Stomach (tissue), 9 donors: Measurements from ENCODE around the gene SSRP1. TPM values are rescaled to one million over a fixed set of nuclear protein-coding genes. Genes with fewer than 3 reads are reported as not detected.

ENCODE experiments used
- DNase-seq, 2 donors: peaks; one replicate each; pipeline versions ENCODE4 v3.0.0 to v3.0.0-alpha.2; 2013 to 2019
- H3K27ac ChIP-seq, 5 donors: fragments of 200-600 bp in 4 of 5; sonication (generic) in 4 of 5; one replicate each; pipeline ENCODE4 v1.5.1; 2013 to 2019; ENCODE audit warnings: mild to moderate bottlenecking in 1 of 5, moderate library complexity in 1 of 5
- H3K27me3 ChIP-seq, 3 donors: fragments of 200-600 bp; sonication (generic); one replicate each; pipeline ENCODE4 v1.5.1; 2017 to 2019; ENCODE audit warnings: mixed run types in 1 of 3
- H3K36me3 ChIP-seq, 4 donors: fragments of 200-600 bp; sonication (generic); 1 replicate in 3 of 4; 2 replicates in 1 of 4; pipeline ENCODE4 v1.5.1; 2016 to 2019
- H3K4me1 ChIP-seq, 4 donors: fragments of 200-600 bp; sonication (generic); one replicate each; pipeline ENCODE4 v1.5.1; 2016 to 2019
- H3K4me3 ChIP-seq, 4 donors: fragments of 200-600 bp; sonication (generic) in 3 of 4; one replicate each; pipeline ENCODE4 v1.5.1; 2016 to 2019; ENCODE audit warnings: mild to moderate bottlenecking in 1 of 4
- H3K9me3 ChIP-seq, 4 donors: fragments of 200-600 bp; sonication (generic); one replicate each; pipeline ENCODE4 v1.5.1; 2016 to 2019
- CTCF ChIP-seq, 7 experiments: fragments of 450-650 bp in 4 of 7; fragments of 200-600 bp in 3 of 7; sonication (generic) in 3 of 7; IDR thresholded peaks; one replicate each; pipeline ENCODE4 v1.5.1; 2016 to 2019; ENCODE audit warnings: antibody characterized with exemption in 7 of 7, control low read depth in 2 of 7, mild to moderate bottlenecking in 1 of 7
- EP300 ChIP-seq: sonication (generic); formaldehyde crosslinking; IDR thresholded peaks from one replicate; pipeline ENCODE4 v1.6.1; 2017; ENCODE audit warnings: antibody characterized with exemption
- POLR2A ChIP-seq, 4 donors: fragments of 450-650 bp; IDR thresholded peaks; one replicate each; pipeline ENCODE4 v1.6.1; 2016; ENCODE audit warnings: antibody characterized with exemption in 4 of 4, control low read depth in 2 of 4, mild to moderate bottlenecking in 1 of 4, moderate library complexity in 1 of 4
- POLR2AphosphoS5 ChIP-seq, 3 donors: sonication (generic); formaldehyde crosslinking; IDR thresholded peaks; one replicate each; pipeline ENCODE4 v1.6.1; 2016; ENCODE audit warnings: antibody characterized with exemption in 3 of 3
- WGBS, 5 donors: extraction: QIAGEN DNeasy Blood & Tissue Kit in 3 of 5; methylation state at CpG; one replicate each; pipeline versions ENCODE4 v1.1.5 to v1.1.7; 2013 to 2018; 5-methylcytosine and 5-hydroxymethylcytosine counted together
- intact Hi-C: fragments of 100-400 bp; cut with DNase I; formaldehyde crosslinking; loops from one replicate; pipeline ENCODE4 v1.15.1; 2023; ENCODE audit warnings: low total_unique reads
- polyA plus RNA-seq, 3 donors: library from polyadenylated mRNA; stranded (reverse); fragments of 200-250 nt; gene quantifications; one replicate each; pipeline ENCODE4 v1.2.3, GENCODE V29; 2013
- total RNA-seq, 5 donors: library from RNA; depleted of rRNA; stranded (reverse); fragments of >200 nt; gene quantifications; one replicate each; pipeline versions ENCODE4 v1.1.0 to v1.2.3, GENCODE V29; 2014 to 2016
- donor health status: healthy with polysubstance abuse.
- donor health status: Bipolar disorder and iron deficiency.
- donor health status: healthy.

The SSRP1 gene
- total and polyA plus RNA-seq, 8 donors = 15.8 to 62.9 (median 47.1) TPM

GRCh38 chr11:57332694-57333440 lies 2.8 kb downstream of the SSRP1 start:
- 79 to 95% (median 86%) methylated on average over 9 to 11 of the region's 11 CpGs for WGBS, 5 donors
- Histone ChIP-seq H3K27ac (no peak overlapping the region), H3K36me3 (peaks cover 49 to 65% (median 61%) of the 10 kb centered on the region in 4 donors), H3K4me3 (no peak overlapping the region), H3K9me3 (no peaks in the 10 kb centered on the region), H3K27me3 (no peaks in the 10 kb centered on the region), H3K4me1 (peaks cover 19 to 30% (median 24%) of the 10 kb centered on the region in 4 donors)
- no peak for DNase-seq
- no peak for TF ChIP-seq CTCF (IDR thresholded peaks at IDR 0.05)
- TF ChIP-seq POLR2AphosphoS5 (IDR thresholded peaks at IDR 0.05) = no peak
- TF ChIP-seq EP300 = no peak
- no peak for TF ChIP-seq POLR2A (IDR thresholded peaks at IDR 0.05)
- intact Hi-C loops = no loop called here

- intact Hi-C loops = no loop called here
- WGBS, 5 donors = 91 to 97% (median 94%) methylated on average over 14 of the region's 14 CpGs
- Histone ChIP-seq H3K4me3 (no peak overlapping the region), H3K27me3 (no peaks in the 10 kb centered on the region), H3K36me3 (peaks cover 61 to 76% (median 72%) of the 10 kb centered on the region in 4 donors), H3K27ac (no peak overlapping the region), H3K4me1 (peaks cover 19 to 33% (median 24%) of the 10 kb centered on the region in 4 donors), H3K9me3 (no peaks in the 10 kb centered on the region)
- TF ChIP-seq POLR2AphosphoS5 (IDR thresholded peaks at IDR 0.05) (no peak), CTCF (IDR thresholded peaks at IDR 0.05) (no peak), POLR2A (IDR thresholded peaks at IDR 0.05) (no peak), EP300 (no peak)
- no peak for DNase-seq
Observed at GRCh38 chr11:57331720-57332119, 4.0 kb downstream of the SSRP1 start.

- TF ChIP-seq POLR2AphosphoS5 (IDR thresholded peaks at IDR 0.05) (no peak), CTCF (IDR thresholded peaks at IDR 0.05) (no peak), EP300 (no peak), POLR2A (IDR thresholded peaks at IDR 0.05) (no peak)
- intact Hi-C loops = no loop called here
- Histone ChIP-seq H3K36me3 (peaks cover 62 to 84% (median 79%) of the 10 kb centered on the region in 4 donors), H3K27me3 (no peaks in the 10 kb centered on the region), H3K4me1 (peaks cover 22 to 38% (median 30%) of the 10 kb centered on the region in 4 donors), H3K27ac (no peak overlapping the region), H3K9me3 (no peaks in the 10 kb centered on the region), H3K4me3 (no peak overlapping the region)
- 87 to 94% (median 92%) methylated on average over 8 to 9 of the region's 9 CpGs for WGBS, 5 donors
- DNase-seq = no peak
Observed at GRCh38 chr11:57330029-57330428, 5.7 kb downstream of the SSRP1 start.

- H3K27me3 ChIP-seq = no peaks in the 10 kb centered on the region
- WGBS, 5 donors = 90 to 97% (median 94%) methylated on average over 5 of the region's 5 CpGs
- peak overlapping the region in 3 of 5 donors; percentile 31 to 99 (median 96) for H3K27ac ChIP-seq
- peaks cover 56 to 68% (median 66%) of the 10 kb centered on the region in 4 donors for H3K36me3 ChIP-seq
- H3K9me3 ChIP-seq = no peaks in the 10 kb centered on the region
- TF ChIP-seq CTCF (IDR thresholded peaks at IDR 0.05) = no peak
- TF ChIP-seq POLR2AphosphoS5 (IDR thresholded peaks at IDR 0.05) = no peak
- no peak for TF ChIP-seq EP300
- no peak for TF ChIP-seq POLR2A (IDR thresholded peaks at IDR 0.05)
- intact Hi-C loops = no loop called here
- no peak overlapping the region for H3K4me3 ChIP-seq
- peaks cover 21 to 28% (median 25%) of the 10 kb centered on the region in 4 donors for H3K4me1 ChIP-seq
- no peak for DNase-seq
Observed at GRCh38 chr11:57327721-57328120, 8.0 kb downstream of the SSRP1 start.
